HG03103 (cell line): ENCODE measurements around the gene ZNF622.
"Not testable (repeated sequence)": the region's sequence is repeated elsewhere in the genome, so short reads cannot be mapped to it uniquely, and the experiment has no call there.

ENCODE experiments used
- ATAC-seq: cut with Tn5 transposase; IDR thresholded peaks from one replicate; pipeline ENCODE4 v1.9.1; 2021; ENCODE audit warnings: low read depth; ENCODE audit not compliant: unreplicated experiment

The ZNF622 gene

GRCh38 chr5:16482891-16483290 is 17.3 kb upstream of the ZNF622 start:
- no peak for ATAC-seq

GRCh38 chr5:16480821-16481538 is 15.4 kb upstream of the ZNF622 start:
- ATAC-seq, result no peak

GRCh38 chr5:16480144-16480543 is 14.5 kb upstream of the ZNF622 start:
- ATAC-seq, result no peak

- no peak for ATAC-seq
These were observed 11.9 kb upstream of the ZNF622 start for GRCh38 chr5:16477541-16477940.

- not testable (repeated sequence) for ATAC-seq
These were observed 10.8 kb upstream of the ZNF622 start for GRCh38 chr5:16476417-16476816.

GRCh38 chr5:16471387-16471786 is 5.8 kb upstream of the ZNF622 start:
- no peak for ATAC-seq

- peak; percentile 66 for ATAC-seq
These were observed 2.0 kb upstream of the ZNF622 start for GRCh38 chr5:16467363-16468219.

- ATAC-seq, result no peak
These were observed 696 bp downstream of the ZNF622 start for GRCh38 chr5:16464664-16465543.

GRCh38 chr5:16464231-16464630 is 1.4 kb downstream of the ZNF622 start:
- ATAC-seq, result no peak

GRCh38 chr5:16461782-16462181 is 3.8 kb downstream of the ZNF622 start:
- ATAC-seq, result no peak

- no peak for ATAC-seq
These were observed 4.6 kb downstream of the ZNF622 start for GRCh38 chr5:16461026-16461425.

- no peak for ATAC-seq
These were observed 6.1 kb downstream of the ZNF622 start for GRCh38 chr5:16459451-16459850.

- no peak for ATAC-seq
These were observed 7.7 kb downstream of the ZNF622 start for GRCh38 chr5:16457853-16458252.

- no peak for ATAC-seq
These were observed 8.1 kb downstream of the ZNF622 start for GRCh38 chr5:16457451-16457850.

GRCh38 chr5:16456103-16456832 is 9.3 kb downstream of the ZNF622 start:
- peak; percentile 72 for ATAC-seq

GRCh38 chr5:16455668-16456067 is 9.9 kb downstream of the ZNF622 start:
- ATAC-seq, result no peak

- ATAC-seq, result no peak
These were observed 10.9 kb downstream of the ZNF622 start for GRCh38 chr5:16454686-16455085.

- ATAC-seq, result no peak
These were observed 12.0 kb downstream of the ZNF622 start for GRCh38 chr5:16453609-16454008.

- ATAC-seq, result no peak
These were observed 15.4 kb downstream of the ZNF622 start for GRCh38 chr5:16450163-16450562.

- ATAC-seq, result no peak
These were observed 18.6 kb downstream of the ZNF622 start for GRCh38 chr5:16446993-16447392.
